Measurements from ENCODE around the gene CBARP. TPM values are rescaled to one million over a fixed set of nuclear protein-coding genes. Genes with fewer than 3 reads are reported as not detected.

Gene CBARP
- total and polyA plus RNA-seq, 2 of the 13 experiments (the other 11 are each of a cell fraction or from before 2014, with no cell fraction given): 1.2 to 1.4 TPM

GRCh38 chr19:1261538-1261797, 23.7 kb upstream of the CBARP start:
- peak overlapping the region; percentile 81 for H3K27ac ChIP-seq (ENCODE audit: extremely low read length, insufficient read depth, low read length)
- DNase-seq (ENCODE audit: low spot score) (no peak), ATAC-seq (no peak), FAIRE-seq (no peak)
- BruUV-seq (replicated peaks): no TSS peak
- no peaks in the 10 kb centered on the region for H3K9me3 ChIP-seq (ENCODE audit: low read length)
- H3K4me2 ChIP-seq (ENCODE audit: low read depth, low read length): peak overlapping the region; percentile 98
- peak overlapping the region; percentile 71 to 81 (median 80) for H3K4me3 ChIP-seq (replicated peaks in 1 of 3; ENCODE audit: insufficient read depth in 1 of 3, low read depth in 2 of 3, low read length in 3 of 3)
- WGBS (ENCODE audit: low lambda C conversion rate): under 1% methylated on average over 14 of the region's 14 CpGs
- no peaks in the 10 kb centered on the region for H3K27me3 ChIP-seq (ENCODE audit: control insufficient read depth in 1 of 2, insufficient read depth in 2 of 2, low read length in 2 of 2)
- ChIA-PET CTCF (ENCODE audit: low intra/inter-chr PET ratio, low total read pairs) (no interaction called here), POLR2A (interaction anchor here (1.3 to 13.7 kb wide), 7 partner anchors 3 to 23 kb away, joined by 4 to 668 read pairs (median 9); partner anchors contain the start of genes ATP5F1D, CIRBP, FAM174C and MIDN)
- H3K79me2 ChIP-seq (ENCODE audit: insufficient read depth, low read length): peaks cover 3% of the 10 kb centered on the region
- H3K4me1 ChIP-seq (ENCODE audit: insufficient read depth, low read length): peaks cover 77% of the 10 kb centered on the region
- peaks cover 29% of the 10 kb centered on the region; the same call in 1 of the 2 replicates for H4K20me1 ChIP-seq (ENCODE audit: insufficient read depth, low read length)
- H3K36me3 ChIP-seq (replicated peaks in 1 of 2; ENCODE audit: control insufficient read depth in 1 of 2, insufficient read depth in 2 of 2, low read length in 2 of 2): peaks cover 4 to 15% of the 10 kb centered on the region in 2 experiments; a peak in 2 of 5 replicates
- in situ Hi-C loops (cut with HindIII; ENCODE audit: extremely low pct_ligation_motif_present, low pct_unique_long_range_greater_than_20kb) (no loop called here), intact Hi-C loops (cut with micrococcal nuclease; ENCODE audit: unreplicated experiment) (no loop called here)
- H2AFZ ChIP-seq (ENCODE audit: low read length): no peak overlapping the region
- H3K9ac ChIP-seq (ENCODE audit: insufficient read depth, low read depth, low read length): peak overlapping the region; percentile 78
- TF ChIP-seq ZNF430 (CRISPR knock-in tag; IDR thresholded peaks at IDR 0.05): peak; percentile 80; the same call in 1 of the 2 replicates
- TF ChIP-seq THAP8 (CRISPR knock-in tag; IDR thresholded peaks at IDR 0.05; ENCODE audit: borderline replicate concordance): 0 out of 2 replicates have a peak, but pooled peaks have one; percentile 37
- peak; percentile 58; the same call in 1 of the 2 replicates for TF ChIP-seq ZNF501 (CRISPR knock-in tag; IDR thresholded peaks at IDR 0.05)
- TF ChIP-seq ZNF746 (CRISPR knock-in tag; IDR thresholded peaks at IDR 0.05): 0 out of 2 replicates have a peak, but pooled peaks have one; percentile 12
- 0 out of 2 replicates have a peak, but pooled peaks have one; percentile 12 for TF ChIP-seq ZSCAN31 (CRISPR knock-in tag; IDR thresholded peaks at IDR 0.05; ENCODE audit: low read depth)
- peak; percentile 23; the same call in 1 of the 2 replicates for TF ChIP-seq HOXD1 (CRISPR knock-in tag; IDR thresholded peaks at IDR 0.05)
- no peak for TF ChIP-seq ATF1 (CRISPR knock-in tag; IDR thresholded peaks at IDR 0.05)
- no peak for TF ChIP-seq TCF12 (IDR thresholded peaks at IDR 0.05)
- TF ChIP-seq TCF12 (CRISPR knock-in tag; IDR thresholded peaks at IDR 0.05): no peak
- TF ChIP-seq RAD21 (CRISPR knock-in tag; IDR thresholded peaks at IDR 0.05): no peak; the same call in 1 of the 2 replicates
- no peak for TF ChIP-seq TERF1 (CRISPR knock-in tag; IDR thresholded peaks at IDR 0.05)
- 0 out of 2 replicates have a peak, but pooled peaks have one; percentile 41 for TF ChIP-seq ETS1 (CRISPR knock-in tag; IDR thresholded peaks at IDR 0.05)
- TF ChIP-seq HIC2 (CRISPR knock-in tag; IDR thresholded peaks at IDR 0.05; ENCODE audit: low read depth): no peak
- no peak for TF ChIP-seq SNAPC5 (CRISPR knock-in tag; IDR thresholded peaks at IDR 0.05; ENCODE audit: borderline replicate concordance)
- TF ChIP-seq ZNF670 (CRISPR knock-in tag; IDR thresholded peaks at IDR 0.05; ENCODE audit: borderline replicate concordance): 0 out of 2 replicates have a peak, but pooled peaks have one; percentile 11
- peak; percentile 14 for TF ChIP-seq ZNF607 (CRISPR knock-in tag; IDR thresholded peaks at IDR 0.05; ENCODE audit: borderline replicate concordance)
- peak; percentile 49; the same call in 1 of the 2 replicates for TF ChIP-seq THAP7 (CRISPR knock-in tag; IDR thresholded peaks at IDR 0.05)
- no peak for TF ChIP-seq EEA1 (CRISPR knock-in tag; IDR thresholded peaks at IDR 0.05; ENCODE audit: borderline replicate concordance)
- TF ChIP-seq ZNF777 (CRISPR knock-in tag; IDR thresholded peaks at IDR 0.05): no peak
